H9 (cell line): Measurements from ENCODE around the gene MYH15. TPM values are rescaled to one million over a fixed set of nuclear protein-coding genes. Genes with fewer than 3 reads are reported as not detected.

Source experiments
- DNase-seq: peaks from one replicate; pipeline ENCODE4 v3.0.0-alpha.2; 2017
- H2AFZ ChIP-seq: one replicate; pipeline ENCODE4 v1.6.1; 2013; ENCODE audit warnings: mild to moderate bottlenecking, low read length, control low read depth, moderate library complexity
- H2AK5ac ChIP-seq: 2 replicates; pipeline ENCODE4 v1.6.1; 2013; ENCODE audit warnings: low read length, control low read depth, mixed read lengths; ENCODE audit not compliant: insufficient read length
- H2BK120ac ChIP-seq: one replicate; pipeline ENCODE4 v1.6.1; 2013; ENCODE audit warnings: low read depth, mild to moderate bottlenecking, low read length, control low read depth, inconsistent platforms; ENCODE audit not compliant: poor library complexity, severe bottlenecking
- H2BK12ac ChIP-seq: 2 replicates; pipeline ENCODE4 v1.6.1; 2013; ENCODE audit warnings: low read length, control low read depth, mixed read lengths, low read depth; ENCODE audit not compliant: insufficient read length
- H2BK15ac ChIP-seq: 2 replicates; pipeline ENCODE4 v1.6.1; 2013; ENCODE audit warnings: low read depth, low read length, control low read depth
- H2BK20ac ChIP-seq: one replicate; pipeline ENCODE4 v1.6.1; 2013; ENCODE audit warnings: low read depth, mild to moderate bottlenecking, low read length, control low read depth, inconsistent platforms; ENCODE audit not compliant: poor library complexity, severe bottlenecking
- H2BK5ac ChIP-seq: 2 replicates; pipeline ENCODE4 v1.6.1; 2013; ENCODE audit warnings: low read length, control low read depth, mixed read lengths; ENCODE audit not compliant: insufficient read length
- H3K14ac ChIP-seq: 2 replicates; pipeline ENCODE4 v1.6.1; 2013; ENCODE audit warnings: low read length, control low read depth; ENCODE audit not compliant: insufficient read depth
- H3K18ac ChIP-seq: 2 replicates; pipeline ENCODE4 v1.6.1; 2013; ENCODE audit warnings: low read depth, mild to moderate bottlenecking, mixed read lengths, low read length, control low read depth; ENCODE audit not compliant: insufficient read length
- H3K23ac ChIP-seq: 2 replicates; pipeline ENCODE4 v1.6.1; 2013; ENCODE audit warnings: low read length, control low read depth, mixed read lengths, low read depth; ENCODE audit not compliant: insufficient read length
- H3K23me2 ChIP-seq: 2 replicates; pipeline ENCODE4 v1.6.1; 2013; ENCODE audit warnings: low read depth, mild to moderate bottlenecking, mixed read lengths, low read length, control low read depth; ENCODE audit not compliant: insufficient read length, poor library complexity, severe bottlenecking
- H3K27ac ChIP-seq: 2 replicates; pipeline ENCODE4 v1.5.1; 2013; ENCODE audit warnings: low read length, control low read depth, mixed read lengths, low read depth; ENCODE audit not compliant: insufficient read length
- H3K27me3 ChIP-seq: 2 replicates; pipeline ENCODE4 v1.6.1; 2013; ENCODE audit warnings: low read length, control low read depth, inconsistent platforms; ENCODE audit not compliant: insufficient read depth
- H3K4ac ChIP-seq: 2 replicates; pipeline ENCODE4 v1.6.1; 2013; ENCODE audit warnings: low read depth, mild to moderate bottlenecking, control low read depth, inconsistent platforms, low read length, moderate library complexity
- H3K4me1 ChIP-seq: 2 replicates; pipeline ENCODE4 v1.6.1; 2013; ENCODE audit warnings: low read length, control low read depth, inconsistent platforms; ENCODE audit not compliant: insufficient read depth
- H3K4me2 ChIP-seq: 2 replicates; pipeline ENCODE4 v1.6.1; 2013; ENCODE audit warnings: low read length, control low read depth, mixed read lengths; ENCODE audit not compliant: insufficient read length, insufficient read depth
- H3K56ac ChIP-seq: 2 replicates; pipeline ENCODE4 v1.6.1; 2013; ENCODE audit warnings: low read depth, mild to moderate bottlenecking, mixed read lengths, low read length, control low read depth; ENCODE audit not compliant: insufficient read length
- H3K79me1 ChIP-seq: 2 replicates; pipeline ENCODE4 v1.6.1; 2013; ENCODE audit warnings: low read depth, mild to moderate bottlenecking, moderate library complexity, low read length, control low read depth, inconsistent platforms; ENCODE audit not compliant: insufficient read depth, poor library complexity, severe bottlenecking
- H3K79me2 ChIP-seq: 2 replicates; pipeline ENCODE4 v1.6.1; 2013; ENCODE audit warnings: low read length, control low read depth, inconsistent platforms; ENCODE audit not compliant: insufficient read depth
- H3K9ac ChIP-seq: 2 replicates; pipeline ENCODE4 v1.6.1; 2013; ENCODE audit warnings: low read length, control low read depth, mixed read lengths; ENCODE audit not compliant: insufficient read length; ENCODE audit errors: extremely low read depth
- H3K9me3 ChIP-seq: one replicate; pipeline ENCODE4 v1.6.1; 2013; ENCODE audit warnings: low read depth, low read length, inconsistent platforms; ENCODE audit not compliant: control insufficient read depth
- H3T11ph ChIP-seq: one replicate; pipeline ENCODE4 v1.6.1; 2013; ENCODE audit warnings: mild to moderate bottlenecking, low read length, control low read depth, inconsistent platforms
- H4K20me1 ChIP-seq: one replicate; pipeline ENCODE4 v1.6.1; 2013; ENCODE audit not compliant: control insufficient read depth, insufficient read length, insufficient read depth
- H4K5ac ChIP-seq: 2 replicates; pipeline ENCODE4 v1.6.1; 2013; ENCODE audit warnings: low read depth, mild to moderate bottlenecking, mixed read lengths, low read length, control low read depth; ENCODE audit not compliant: insufficient read length
- H4K8ac ChIP-seq: replicated peaks from 2 replicates; pipeline ENCODE4 v1.6.1; 2013; ENCODE audit warnings: low read length, control low read depth, mixed read lengths, low read depth; ENCODE audit not compliant: insufficient read length
- H4K91ac ChIP-seq: 2 replicates; pipeline ENCODE4 v1.6.1; 2013; ENCODE audit warnings: low read depth, mild to moderate bottlenecking, moderate library complexity, mixed read lengths, low read length, control low read depth; ENCODE audit not compliant: insufficient read length
- H3K27ac Mint-ChIP-seq, 3 experiments: 2 replicates in 2 of 3; 3 replicates in 1 of 3; pipeline ENCODE4 v1.8.0; 2020 to 2021; ENCODE audit warnings: mixed read lengths in 3 of 3, mild to moderate bottlenecking in 1 of 3, moderate library complexity in 1 of 3
- H3K27me3 Mint-ChIP-seq: 2 replicates; pipeline ENCODE4 v1.8.0; 2021; ENCODE audit warnings: low read depth, mild to moderate bottlenecking, moderate library complexity, mixed read lengths
- H3K36me3 Mint-ChIP-seq, 3 experiments: 2 replicates in 2 of 3; 3 replicates in 1 of 3; pipeline ENCODE4 v1.8.0; 2020 to 2021; ENCODE audit warnings: low read depth in 3 of 3, mixed read lengths in 3 of 3; ENCODE audit not compliant: insufficient read depth in 1 of 3
- H3K4me1 Mint-ChIP-seq, 2 experiments: 2 replicates each; pipeline ENCODE4 v1.8.0; 2020; ENCODE audit warnings: mixed read lengths in 2 of 2
- H3K4me3 Mint-ChIP-seq, 2 experiments: 2 replicates in 1 of 2; 3 replicates in 1 of 2; pipeline ENCODE4 v1.8.0; 2020 to 2021; ENCODE audit warnings: mild to moderate bottlenecking in 2 of 2, mixed read lengths in 2 of 2, moderate library complexity in 1 of 2
- H3K9me3 Mint-ChIP-seq, 2 experiments: 2 replicates in 1 of 2; 3 replicates in 1 of 2; pipeline ENCODE4 v1.8.0; 2020; ENCODE audit warnings: mild to moderate bottlenecking in 2 of 2, mixed read lengths in 2 of 2, moderate library complexity in 1 of 2
- CTCF ChIP-seq: fragments of 200-600 bp; sonication (generic); conservative IDR thresholded peaks from 3 replicates; pipeline ENCODE4 v1.8.0; 2021; ENCODE audit warnings: antibody characterized with exemption, mild to moderate bottlenecking
- WGBS: extraction: QIAGEN DNeasy Blood & Tissue Kit; methylation state at CpG from one replicate; pipeline ENCODE4 v1.1.7; 2013; ENCODE audit warnings: missing lambda C conversion rate, low lambda C conversion rate, mixed read lengths; ENCODE audit not compliant: insufficient read length; ENCODE audit errors: extremely low coverage; 5-methylcytosine and 5-hydroxymethylcytosine counted together
- total RNA-seq: library from RNA; stranded (reverse); gene quantifications from 2 replicates; pipeline ENCODE4 v1.2.1, GENCODE V29; 2021

MYH15 gene
- total RNA-seq, 1 experiment from 2014 or later = 0.13 TPM

- no peaks in the 10 kb centered on the region for H3K9me3 Mint-ChIP-seq
- Histone ChIP-seq H3K23ac (no peak overlapping the region), H2AK5ac (no peak overlapping the region), H3K14ac (no peak overlapping the region), H2BK120ac (no peak overlapping the region), H2AFZ (no peak overlapping the region), H3K4me1 (no peaks in the 10 kb centered on the region; the same call in 1 of the 2 replicates), H2BK5ac (no peak overlapping the region), H4K5ac (no peak overlapping the region), H3T11ph (no peak overlapping the region), H3K79me2 (no peaks in the 10 kb centered on the region), H2BK15ac (no peak overlapping the region), H3K4me2 (no peak overlapping the region), H3K27me3 (no peaks in the 10 kb centered on the region), H3K9me3 (no peaks in the 10 kb centered on the region), H3K23me2 (no peaks in the 10 kb centered on the region), H4K8ac (no peak overlapping the region), H2BK20ac (no peak overlapping the region), H3K4ac (no peak overlapping the region), H3K56ac (no peak overlapping the region), H2BK12ac (no peak overlapping the region), H3K27ac (no peak overlapping the region), H3K18ac (no peak overlapping the region), H3K79me1 (no peaks in the 10 kb centered on the region), H3K9ac (no peak overlapping the region), H4K20me1 (no peaks in the 10 kb centered on the region), H4K91ac (no peak overlapping the region)
- no peaks in the 10 kb centered on the region for H3K36me3 Mint-ChIP-seq
- no peak for TF ChIP-seq CTCF
- no peak for DNase-seq
- H3K4me1 Mint-ChIP-seq = peaks cover 13 to 14% of the 10 kb centered on the region in 2 experiments
- WGBS = no CpG with 5 or more reads among the region's 6 CpGs
- H3K27me3 Mint-ChIP-seq = 0 out of 2 replicates have a peak, but pooled peaks cover 1% of the 10 kb centered on the region
- H3K27ac Mint-ChIP-seq = no peak overlapping the region
- H3K4me3 Mint-ChIP-seq = no peak overlapping the region
Observed at GRCh38 chr3:108398510-108398909, 111.9 kb downstream of the MYH15 start.
